Right renal cortex interstitium (tissue), 3 donors: ENCODE results near the gene SNRNP48. TPM values are rescaled to one million over a fixed set of nuclear protein-coding genes. Genes with fewer than 3 reads are reported as not detected.

Experiments used
- DNase-seq, 3 donors: peaks; one replicate each; pipeline ENCODE4 v3.0.0-alpha.2; 2013; ENCODE audit warnings: low read depth in 3 of 3, low spot score in 2 of 3
- polyA plus RNA-seq, 3 donors: library from polyadenylated mRNA; unstranded; fragments of 120-200 nt; gene quantifications; one replicate each; pipeline ENCODE4 v1.2.1, GENCODE V29; 2013; ENCODE audit not compliant: insufficient read length in 3 of 3

The SNRNP48 gene
- polyA plus RNA-seq, 3 donors = 18.3 to 20.9 (median 18.7) TPM

- no peak for DNase-seq
Observed at GRCh38 chr6:7557652-7558051, 32.3 kb upstream of the SNRNP48 start.

- no peak for DNase-seq
Observed at GRCh38 chr6:7558781-7559180, 31.2 kb upstream of the SNRNP48 start.

GRCh38 chr6:7559196-7559595 is 30.8 kb upstream of the SNRNP48 start:
- no peak for DNase-seq

- DNase-seq = no peak
Observed at GRCh38 chr6:7559651-7560385, 30.2 kb upstream of the SNRNP48 start.

GRCh38 chr6:7561153-7561964 is 28.6 kb upstream of the SNRNP48 start:
- no peak for DNase-seq

- DNase-seq = no peak
Observed at GRCh38 chr6:7562769-7563168, 27.2 kb upstream of the SNRNP48 start.

GRCh38 chr6:7566107-7566506 is 23.9 kb upstream of the SNRNP48 start:
- DNase-seq = no peak

- no peak for DNase-seq
Observed at GRCh38 chr6:7566617-7567173, 23.3 kb upstream of the SNRNP48 start.

- DNase-seq = no peak
Observed at GRCh38 chr6:7568021-7568420, 22.0 kb upstream of the SNRNP48 start.

GRCh38 chr6:7569082-7569481 is 20.9 kb upstream of the SNRNP48 start:
- no peak for DNase-seq

GRCh38 chr6:7572213-7572943 is 17.6 kb upstream of the SNRNP48 start:
- no peak for DNase-seq

- no peak for DNase-seq
Observed at GRCh38 chr6:7574500-7574899, 15.5 kb upstream of the SNRNP48 start.

GRCh38 chr6:7578516-7578915 is 11.5 kb upstream of the SNRNP48 start:
- DNase-seq = no peak

GRCh38 chr6:7578931-7579330 is 11.1 kb upstream of the SNRNP48 start:
- DNase-seq = no peak

- DNase-seq = no peak
Observed at GRCh38 chr6:7579851-7580250, 10.1 kb upstream of the SNRNP48 start.

GRCh38 chr6:7580537-7580926 is 9.5 kb upstream of the SNRNP48 start:
- DNase-seq = no peak

- DNase-seq = no peak
Observed at GRCh38 chr6:7580927-7581618, 8.9 kb upstream of the SNRNP48 start.

- DNase-seq = no peak
Observed at GRCh38 chr6:7585287-7585930, 4.6 kb upstream of the SNRNP48 start.

- no peak for DNase-seq
Observed at GRCh38 chr6:7587631-7588100, 2.3 kb upstream of the SNRNP48 start.

GRCh38 chr6:7588506-7588905 is 1.5 kb upstream of the SNRNP48 start:
- no peak for DNase-seq
